Measurements from ENCODE around the gene SMAD5.
A peak's percentile ranks its signal among the peaks of the same experiment; 100 is the strongest.

The SMAD5 gene

GRCh38 chr5:136128481-136128880 lies 4.2 kb upstream of the SMAD5 start:
- Histone ChIP-seq H3K27ac (ENCODE audit: low read depth, low read length) (no peak overlapping the region), H3K27me3 (ENCODE audit: control insufficient read depth, insufficient read depth, low read length) (no peaks in the 10 kb centered on the region), H3K9ac (ENCODE audit: low read length) (no peak overlapping the region), H3K36me3 (ENCODE audit: control insufficient read depth, insufficient read depth, low read length) (no peaks in the 10 kb centered on the region), H3K4me3 (ENCODE audit: low read length) (no peak overlapping the region), H3K4me1 (ENCODE audit: control insufficient read depth, insufficient read depth, low read length) (peaks cover 11% of the 10 kb centered on the region)

- H3K36me3 ChIP-seq (ENCODE audit: control insufficient read depth, insufficient read depth, low read length) = no peaks in the 10 kb centered on the region
- H3K4me1 ChIP-seq (ENCODE audit: control insufficient read depth, insufficient read depth, low read length) = peaks cover 15% of the 10 kb centered on the region
- H3K27me3 ChIP-seq (ENCODE audit: control insufficient read depth, insufficient read depth, low read length) = no peaks in the 10 kb centered on the region
- H3K27ac ChIP-seq (ENCODE audit: low read depth, low read length) = no peak overlapping the region
- H3K4me3 ChIP-seq (ENCODE audit: low read length) = no peak overlapping the region
- no peak overlapping the region for H3K9ac ChIP-seq (ENCODE audit: low read length)
Measured at GRCh38 chr5:136129445-136129844, 3.2 kb upstream of the SMAD5 start.

- Histone ChIP-seq H3K27ac (ENCODE audit: low read depth, low read length) (no peak overlapping the region), H3K36me3 (ENCODE audit: control insufficient read depth, insufficient read depth, low read length) (no peaks in the 10 kb centered on the region), H3K27me3 (ENCODE audit: control insufficient read depth, insufficient read depth, low read length) (no peaks in the 10 kb centered on the region), H3K4me3 (ENCODE audit: low read length) (no peak overlapping the region), H3K9ac (ENCODE audit: low read length) (no peak overlapping the region), H3K4me1 (ENCODE audit: control insufficient read depth, insufficient read depth, low read length) (peaks cover 21% of the 10 kb centered on the region)
Measured at GRCh38 chr5:136130581-136130980, 2.1 kb upstream of the SMAD5 start.

- peak overlapping the region; percentile 13 for H3K9ac ChIP-seq (ENCODE audit: low read length)
- H3K27me3 ChIP-seq (ENCODE audit: control insufficient read depth, insufficient read depth, low read length) = no peaks in the 10 kb centered on the region
- peak overlapping the region; percentile 98 for H3K27ac ChIP-seq (ENCODE audit: low read depth, low read length)
- peaks cover 21% of the 10 kb centered on the region for H3K4me1 ChIP-seq (ENCODE audit: control insufficient read depth, insufficient read depth, low read length)
- H3K4me3 ChIP-seq (ENCODE audit: low read length) = peak overlapping the region; percentile 94
- H3K36me3 ChIP-seq (ENCODE audit: control insufficient read depth, insufficient read depth, low read length) = no peaks in the 10 kb centered on the region
Measured at GRCh38 chr5:136132087-136132486, 558 bp upstream of the SMAD5 start.

- no peaks in the 10 kb centered on the region for H3K27me3 ChIP-seq (ENCODE audit: control insufficient read depth, insufficient read depth, low read length)
Measured at GRCh38 chr5:136133222-136133921, 727 bp downstream of the SMAD5 start.

GRCh38 chr5:136133922-136134379 lies 1.3 kb downstream of the SMAD5 start:
- H3K36me3 ChIP-seq (ENCODE audit: control insufficient read depth, insufficient read depth, low read length) = no peaks in the 10 kb centered on the region
- no peak overlapping the region for H3K9ac ChIP-seq (ENCODE audit: low read length)
- H3K27ac ChIP-seq (ENCODE audit: low read depth, low read length) = peak overlapping the region; percentile 98
- H3K4me3 ChIP-seq (ENCODE audit: low read length) = peak overlapping the region; percentile 94
- peaks cover 22% of the 10 kb centered on the region for H3K4me1 ChIP-seq (ENCODE audit: control insufficient read depth, insufficient read depth, low read length)
- no peaks in the 10 kb centered on the region for H3K27me3 ChIP-seq (ENCODE audit: control insufficient read depth, insufficient read depth, low read length)

More at GRCh38 chr5:136133222-136133921, 727 bp downstream of the SMAD5 start:
- Histone ChIP-seq H3K36me3 (ENCODE audit: control insufficient read depth, insufficient read depth, low read length) (no peaks in the 10 kb centered on the region), H3K27ac (ENCODE audit: low read depth, low read length) (peak overlapping the region; percentile 98), H3K4me1 (ENCODE audit: control insufficient read depth, insufficient read depth, low read length) (peaks cover 27% of the 10 kb centered on the region), H3K9ac (ENCODE audit: low read length) (peak overlapping the region; percentile 98), H3K4me3 (ENCODE audit: low read length) (peak overlapping the region; percentile 94)

- no peak overlapping the region for H3K9ac ChIP-seq (ENCODE audit: low read length)
- no peak overlapping the region for H3K27ac ChIP-seq (ENCODE audit: low read depth, low read length)
- H3K4me1 ChIP-seq (ENCODE audit: control insufficient read depth, insufficient read depth, low read length) = peaks cover 21% of the 10 kb centered on the region
- H3K4me3 ChIP-seq (ENCODE audit: low read length) = no peak overlapping the region
- no peaks in the 10 kb centered on the region for H3K36me3 ChIP-seq (ENCODE audit: control insufficient read depth, insufficient read depth, low read length)
- no peaks in the 10 kb centered on the region for H3K27me3 ChIP-seq (ENCODE audit: control insufficient read depth, insufficient read depth, low read length)
Measured at GRCh38 chr5:136134653-136135052, 2.0 kb downstream of the SMAD5 start.

- H3K4me1 ChIP-seq (ENCODE audit: control insufficient read depth, insufficient read depth, low read length) = peaks cover 21% of the 10 kb centered on the region
- no peaks in the 10 kb centered on the region for H3K27me3 ChIP-seq (ENCODE audit: control insufficient read depth, insufficient read depth, low read length)
- no peak overlapping the region for H3K27ac ChIP-seq (ENCODE audit: low read depth, low read length)
- H3K9ac ChIP-seq (ENCODE audit: low read length) = no peak overlapping the region
- no peak overlapping the region for H3K4me3 ChIP-seq (ENCODE audit: low read length)
- H3K36me3 ChIP-seq (ENCODE audit: control insufficient read depth, insufficient read depth, low read length) = no peaks in the 10 kb centered on the region
Measured at GRCh38 chr5:136135536-136135935, 2.9 kb downstream of the SMAD5 start.

- Histone ChIP-seq H3K4me3 (ENCODE audit: low read length) (no peak overlapping the region), H3K36me3 (ENCODE audit: control insufficient read depth, insufficient read depth, low read length) (no peaks in the 10 kb centered on the region), H3K27me3 (ENCODE audit: control insufficient read depth, insufficient read depth, low read length) (no peaks in the 10 kb centered on the region), H3K9ac (ENCODE audit: low read length) (no peak overlapping the region), H3K4me1 (ENCODE audit: control insufficient read depth, insufficient read depth, low read length) (peaks cover 20% of the 10 kb centered on the region), H3K27ac (ENCODE audit: low read depth, low read length) (no peak overlapping the region)
Measured at GRCh38 chr5:136137497-136138220, 5.0 kb downstream of the SMAD5 start.

- Histone ChIP-seq H3K27me3 (ENCODE audit: control insufficient read depth, insufficient read depth, low read length) (no peaks in the 10 kb centered on the region), H3K4me3 (ENCODE audit: low read length) (no peak overlapping the region), H3K9ac (ENCODE audit: low read length) (no peak overlapping the region), H3K36me3 (ENCODE audit: control insufficient read depth, insufficient read depth, low read length) (no peaks in the 10 kb centered on the region), H3K27ac (ENCODE audit: low read depth, low read length) (no peak overlapping the region), H3K4me1 (ENCODE audit: control insufficient read depth, insufficient read depth, low read length) (peaks cover 14% of the 10 kb centered on the region)
Measured at GRCh38 chr5:136141561-136141960, 8.9 kb downstream of the SMAD5 start.

- H3K36me3 ChIP-seq (ENCODE audit: control insufficient read depth, insufficient read depth, low read length) = no peaks in the 10 kb centered on the region
- no peak overlapping the region for H3K9ac ChIP-seq (ENCODE audit: low read length)
- H3K4me1 ChIP-seq (ENCODE audit: control insufficient read depth, insufficient read depth, low read length) = peaks cover 7% of the 10 kb centered on the region
- H3K27me3 ChIP-seq (ENCODE audit: control insufficient read depth, insufficient read depth, low read length) = no peaks in the 10 kb centered on the region
- no peak overlapping the region for H3K4me3 ChIP-seq (ENCODE audit: low read length)
- no peak overlapping the region for H3K27ac ChIP-seq (ENCODE audit: low read depth, low read length)
Measured at GRCh38 chr5:136143312-136143711, 10.7 kb downstream of the SMAD5 start.

GRCh38 chr5:136143763-136144162 lies 11.1 kb downstream of the SMAD5 start:
- no peak overlapping the region for H3K9ac ChIP-seq (ENCODE audit: low read length)
- no peaks in the 10 kb centered on the region for H3K27me3 ChIP-seq (ENCODE audit: control insufficient read depth, insufficient read depth, low read length)
- no peak overlapping the region for H3K27ac ChIP-seq (ENCODE audit: low read depth, low read length)
- H3K36me3 ChIP-seq (ENCODE audit: control insufficient read depth, insufficient read depth, low read length) = no peaks in the 10 kb centered on the region
- peaks cover 7% of the 10 kb centered on the region for H3K4me1 ChIP-seq (ENCODE audit: control insufficient read depth, insufficient read depth, low read length)
- no peak overlapping the region for H3K4me3 ChIP-seq (ENCODE audit: low read length)
